ENCODE measurements around the gene SLC25A23. TPM values are rescaled to one million over a fixed set of nuclear protein-coding genes. Genes with fewer than 3 reads are reported as not detected.

SLC25A23 gene
- total RNA-seq, 5 donors from 2014 or later (not counting 1 experiment from before 2014, with no cell fraction given), result 15.5 to 28.0 (median 25.5) TPM

GRCh38 chr19:6452899-6453298, 6.7 kb downstream of the SLC25A23 start:
- H3K4me3 ChIP-seq (ENCODE audit: control insufficient read depth in 1 of 2, extremely low read depth in 1 of 2, low read length in 1 of 2), result no peak overlapping the region
- no peak for ATAC-seq (replicated peaks in 1 of 4)
- no peaks in the 10 kb centered on the region for H3K9me3 ChIP-seq
- no peaks in the 10 kb centered on the region for H3K27me3 Mint-ChIP-seq
- H3K36me3 Mint-ChIP-seq, result peaks cover 39% of the 10 kb centered on the region
- no peak overlapping the region for H3K4me3 Mint-ChIP-seq
- H3K27ac Mint-ChIP-seq, result peak overlapping the region in 1 of 2 donors; percentile 11
- H3K4me1 Mint-ChIP-seq, result no peaks in the 10 kb centered on the region
- H3K9me3 Mint-ChIP-seq, result peaks cover 5 to 13% (median 9%) of the 10 kb centered on the region in 3 donors
- H3K36me3 ChIP-seq (ENCODE audit: control insufficient read depth in 2 of 2, extremely low read depth in 1 of 2, insufficient read depth in 1 of 2, low read length in 1 of 2), result peaks cover 12 to 14% of the 10 kb centered on the region in 2 donors
- WGBS (ENCODE audit: insufficient coverage), result no CpG with 5 or more reads among the region's 2 CpGs
- H3K27ac ChIP-seq (ENCODE audit: low read length), result no peak overlapping the region
- no peaks in the 10 kb centered on the region for H3K27me3 ChIP-seq (replicated peaks in 1 of 2; ENCODE audit: control insufficient read depth in 2 of 2, extremely low read depth in 1 of 2, insufficient read depth in 2 of 2, low read length in 1 of 2)
- POLR2A ChIA-PET, result interaction anchor here in 1 of 2 donors (0.6 kb wide), 1 partner anchor 1347 kb away, joined by 3 read pairs; no protein-coding TSS in a partner anchor
- DNase-seq, result no peak
- CTCF ChIA-PET, result interaction anchor here (0.6 to 0.7 kb wide), 3 partner anchors 61 to 230 kb away, joined by 3 to 7 read pairs (median 6); no protein-coding TSS in a partner anchor
- no peaks in the 10 kb centered on the region for H3K4me1 ChIP-seq (ENCODE audit: control insufficient read depth in 1 of 2, extremely low read depth in 1 of 2, insufficient read depth in 2 of 2, low read length in 2 of 2)

- Histone ChIP-seq H3K4me3 (ENCODE audit: control insufficient read depth in 1 of 2, extremely low read depth in 1 of 2, low read length in 1 of 2) (no peak overlapping the region), H3K9me3 (no peaks in the 10 kb centered on the region), H3K27me3 (replicated peaks in 1 of 2; ENCODE audit: control insufficient read depth in 2 of 2, extremely low read depth in 1 of 2, insufficient read depth in 2 of 2, low read length in 1 of 2) (no peaks in the 10 kb centered on the region), H3K4me1 (ENCODE audit: control insufficient read depth in 1 of 2, extremely low read depth in 1 of 2, insufficient read depth in 2 of 2, low read length in 2 of 2) (no peaks in the 10 kb centered on the region), H3K36me3 (ENCODE audit: control insufficient read depth in 2 of 2, extremely low read depth in 1 of 2, insufficient read depth in 1 of 2, low read length in 1 of 2) (peaks cover 12 to 14% of the 10 kb centered on the region in 2 donors), H3K27ac (ENCODE audit: low read length) (no peak overlapping the region)
- WGBS (ENCODE audit: insufficient coverage), result 96% methylated on average over 19 of the region's 19 CpGs
- ChIA-PET CTCF (interaction anchor here in 1 of 2 donors (0.7 kb wide), 1 partner anchor 29 kb away, joined by 3 read pairs; the partner anchor contains the start of gene DENND1C), POLR2A (no interaction called here)
- Mint-ChIP-seq H3K36me3 (peaks cover 39% of the 10 kb centered on the region), H3K27ac (no peak overlapping the region), H3K4me1 (no peaks in the 10 kb centered on the region), H3K27me3 (no peaks in the 10 kb centered on the region), H3K4me3 (no peak overlapping the region), H3K9me3 (peaks cover 5 to 13% (median 9%) of the 10 kb centered on the region in 3 donors)
- ATAC-seq (replicated peaks in 1 of 4), result no peak
- no peak for DNase-seq
Observed at GRCh38 chr19:6452223-6452614, 7.4 kb downstream of the SLC25A23 start.

- Mint-ChIP-seq H3K36me3 (peaks cover 41% of the 10 kb centered on the region), H3K27ac (no peak overlapping the region), H3K4me1 (no peaks in the 10 kb centered on the region), H3K4me3 (no peak overlapping the region), H3K9me3 (peaks cover 5 to 13% (median 9%) of the 10 kb centered on the region in 3 donors), H3K27me3 (no peaks in the 10 kb centered on the region)
- H3K4me1 ChIP-seq (ENCODE audit: control insufficient read depth in 1 of 2, extremely low read depth in 1 of 2, insufficient read depth in 2 of 2, low read length in 2 of 2), result no peaks in the 10 kb centered on the region
- POLR2A ChIA-PET, result no interaction called here
- CTCF ChIA-PET, result interaction anchor here in 1 of 2 donors (0.7 kb wide), 1 partner anchor 30 kb away, joined by 3 read pairs; the partner anchor contains the start of gene DENND1C
- ATAC-seq (replicated peaks in 1 of 4) (no peak), DNase-seq (no peak)
- no peak overlapping the region for H3K4me3 ChIP-seq (ENCODE audit: control insufficient read depth in 1 of 2, extremely low read depth in 1 of 2, low read length in 1 of 2)
- no peaks in the 10 kb centered on the region for H3K9me3 ChIP-seq
- H3K36me3 ChIP-seq (ENCODE audit: control insufficient read depth in 2 of 2, extremely low read depth in 1 of 2, insufficient read depth in 1 of 2, low read length in 1 of 2), result peaks cover 12 to 14% of the 10 kb centered on the region in 2 donors
- WGBS (ENCODE audit: insufficient coverage), result 97% methylated on average over 4 of the region's 7 CpGs
- no peak overlapping the region for H3K27ac ChIP-seq (ENCODE audit: low read length)
- H3K27me3 ChIP-seq (replicated peaks in 1 of 2; ENCODE audit: control insufficient read depth in 2 of 2, extremely low read depth in 1 of 2, insufficient read depth in 2 of 2, low read length in 1 of 2), result no peaks in the 10 kb centered on the region
Observed at GRCh38 chr19:6451583-6452222, 7.9 kb downstream of the SLC25A23 start.

GRCh38 chr19:6450166-6450565, 9.4 kb downstream of the SLC25A23 start:
- Histone ChIP-seq H3K4me3 (ENCODE audit: control insufficient read depth in 1 of 2, extremely low read depth in 1 of 2, low read length in 1 of 2) (no peak overlapping the region), H3K36me3 (ENCODE audit: control insufficient read depth in 2 of 2, extremely low read depth in 1 of 2, insufficient read depth in 1 of 2, low read length in 1 of 2) (peaks cover 10% of the 10 kb centered on the region in 2 donors), H3K4me1 (ENCODE audit: control insufficient read depth in 1 of 2, extremely low read depth in 1 of 2, insufficient read depth in 2 of 2, low read length in 2 of 2) (no peaks in the 10 kb centered on the region), H3K9me3 (no peaks in the 10 kb centered on the region), H3K27me3 (replicated peaks in 1 of 2; ENCODE audit: control insufficient read depth in 2 of 2, extremely low read depth in 1 of 2, insufficient read depth in 2 of 2, low read length in 1 of 2) (no peaks in the 10 kb centered on the region), H3K27ac (ENCODE audit: low read length) (no peak overlapping the region)
- ChIA-PET POLR2A (no interaction called here), CTCF (no interaction called here)
- Mint-ChIP-seq H3K27me3 (no peaks in the 10 kb centered on the region), H3K4me3 (no peak overlapping the region), H3K4me1 (no peaks in the 10 kb centered on the region), H3K27ac (no peak overlapping the region), H3K36me3 (peaks cover 41% of the 10 kb centered on the region), H3K9me3 (peaks cover 2 to 10% (median 9%) of the 10 kb centered on the region in 3 donors)
- WGBS (ENCODE audit: insufficient coverage), result 90% methylated on average over 2 of the region's 5 CpGs
- ATAC-seq (replicated peaks in 1 of 4), result no peak
- DNase-seq, result no peak

GRCh38 chr19:6448045-6448444, 11.5 kb downstream of the SLC25A23 start:
- Histone ChIP-seq H3K4me3 (ENCODE audit: control insufficient read depth in 1 of 2, extremely low read depth in 1 of 2, low read length in 1 of 2) (no peak overlapping the region), H3K27ac (ENCODE audit: low read length) (no peak overlapping the region), H3K36me3 (ENCODE audit: control insufficient read depth in 2 of 2, extremely low read depth in 1 of 2, insufficient read depth in 1 of 2, low read length in 1 of 2) (peaks cover 0 to 4% of the 10 kb centered on the region in 2 donors), H3K27me3 (replicated peaks in 1 of 2; ENCODE audit: control insufficient read depth in 2 of 2, extremely low read depth in 1 of 2, insufficient read depth in 2 of 2, low read length in 1 of 2) (no peaks in the 10 kb centered on the region), H3K9me3 (no peaks in the 10 kb centered on the region), H3K4me1 (ENCODE audit: control insufficient read depth in 1 of 2, extremely low read depth in 1 of 2, insufficient read depth in 2 of 2, low read length in 2 of 2) (no peaks in the 10 kb centered on the region)
- H3K4me3 Mint-ChIP-seq, result no peak overlapping the region
- H3K4me1 Mint-ChIP-seq, result no peaks in the 10 kb centered on the region
- ATAC-seq (replicated peaks in 1 of 4), result no peak
- H3K9me3 Mint-ChIP-seq, result no peaks in the 10 kb centered on the region
- ChIA-PET POLR2A (interaction anchor here in 1 of 2 donors (0.6 kb wide), 1 partner anchor 195 kb away, joined by 6 read pairs; no protein-coding TSS in a partner anchor), CTCF (interaction anchor here in 1 of 2 donors (0.6 kb wide), 1 partner anchor 70 kb away, joined by 3 read pairs; no protein-coding TSS in a partner anchor)
- peaks cover 22% of the 10 kb centered on the region for H3K36me3 Mint-ChIP-seq
- DNase-seq, result no peak
- 100% methylated on average over 1 of the region's 3 CpGs for WGBS (ENCODE audit: insufficient coverage)
- H3K27ac Mint-ChIP-seq, result no peak overlapping the region
- H3K27me3 Mint-ChIP-seq, result no peaks in the 10 kb centered on the region

- no peak overlapping the region for H3K27ac Mint-ChIP-seq
- Histone ChIP-seq H3K4me3 (ENCODE audit: control insufficient read depth in 1 of 2, extremely low read depth in 1 of 2, low read length in 1 of 2) (no peak overlapping the region), H3K9me3 (no peaks in the 10 kb centered on the region), H3K36me3 (ENCODE audit: control insufficient read depth in 2 of 2, extremely low read depth in 1 of 2, insufficient read depth in 1 of 2, low read length in 1 of 2) (peaks cover 0 to 2% of the 10 kb centered on the region in 2 donors), H3K27me3 (replicated peaks in 1 of 2; ENCODE audit: control insufficient read depth in 2 of 2, extremely low read depth in 1 of 2, insufficient read depth in 2 of 2, low read length in 1 of 2) (no peaks in the 10 kb centered on the region), H3K4me1 (ENCODE audit: control insufficient read depth in 1 of 2, extremely low read depth in 1 of 2, insufficient read depth in 2 of 2, low read length in 2 of 2) (no peaks in the 10 kb centered on the region), H3K27ac (ENCODE audit: low read length) (no peak overlapping the region)
- WGBS (ENCODE audit: insufficient coverage), result 90% methylated on average over 3 of the region's 3 CpGs
- ATAC-seq (replicated peaks in 1 of 4) (no peak), DNase-seq (no peak)
- H3K36me3 Mint-ChIP-seq, result peaks cover 18% of the 10 kb centered on the region
- no peaks in the 10 kb centered on the region for H3K9me3 Mint-ChIP-seq
- CTCF ChIA-PET, result no interaction called here
- H3K4me3 Mint-ChIP-seq, result no peak overlapping the region
- H3K4me1 Mint-ChIP-seq, result no peaks in the 10 kb centered on the region
- H3K27me3 Mint-ChIP-seq, result no peaks in the 10 kb centered on the region
- POLR2A ChIA-PET, result no interaction called here
Observed at GRCh38 chr19:6446452-6446851, 13.1 kb downstream of the SLC25A23 start.

Measured in T-cell (primary cell).